Tibial artery (tissue), 4 donors: ENCODE results near the gene RBM14.
"Not testable (repeated sequence)": the region's sequence is repeated elsewhere in the genome, so short reads cannot be mapped to it uniquely, and the experiment has no call there.

ENCODE experiments used
- DNase-seq, 2 donors: peaks; one replicate each; pipeline ENCODE4 v3.0.0-alpha.2; 2019
- H3K27ac ChIP-seq, 2 donors: fragments of 200-600 bp; sonication (generic) in 1 of 2; 1 replicate in 1 of 2; 2 replicates in 1 of 2; pipeline ENCODE4 v1.5.1; 2018 to 2019; ENCODE audit warnings: mild to moderate bottlenecking in 1 of 2
- H3K27me3 ChIP-seq, 2 donors: fragments of 200-600 bp; sonication (generic) in 1 of 2; one replicate each; pipeline versions ENCODE4 v1.5.1 to v1.6.0; 2016 to 2019
- H3K36me3 ChIP-seq, 3 donors: fragments of 200-600 bp; sonication (generic) in 2 of 3; one replicate each; pipeline ENCODE4 v1.5.1; 2016 to 2019; ENCODE audit warnings: mild to moderate bottlenecking in 2 of 3
- H3K4me1 ChIP-seq, 4 donors: fragments of 200-600 bp; sonication (generic) in 2 of 4; 1 replicate in 3 of 4; 2 replicates in 1 of 4; pipeline ENCODE4 v1.5.1; 2016 to 2019
- H3K4me3 ChIP-seq, 2 donors: fragments of 200-600 bp; sonication (generic) in 1 of 2; 1 replicate in 1 of 2; 2 replicates in 1 of 2; pipeline ENCODE4 v1.5.1; 2018 to 2019; ENCODE audit warnings: mild to moderate bottlenecking in 2 of 2
- H3K9me3 ChIP-seq, 3 donors: fragments of 200-600 bp; sonication (generic) in 1 of 3; one replicate each; pipeline ENCODE4 v1.5.1; 2016 to 2019
- CTCF ChIP-seq, 2 experiments: fragments of 200-600 bp in 1 of 2; fragments of 450-650 bp in 1 of 2; IDR thresholded peaks; one replicate each; pipeline ENCODE4 v1.5.1; 2017 to 2019; ENCODE audit warnings: antibody characterized with exemption in 2 of 2, mild to moderate bottlenecking in 1 of 2, moderate library complexity in 1 of 2
- intact Hi-C: fragments of 100-400 bp; cut with DNase I; formaldehyde crosslinking; loops from one replicate; pipeline ENCODE4 v1.15.0; 2023; ENCODE audit warnings: low total_unique reads

Gene RBM14

GRCh38 chr11:66639066-66639813 lies 22.8 kb downstream of the RBM14 start:
- peak in 1 of 2 donors; percentile 29 for DNase-seq
- Histone ChIP-seq H3K4me3 (peak overlapping the region; percentile 80 to 82), H3K27ac (peak overlapping the region; percentile 91 to 93), H3K36me3 (peaks cover 13 to 32% (median 29%) of the 10 kb centered on the region in 3 donors), H3K4me1 (peaks cover 4 to 64% (median 56%) of the 10 kb centered on the region in 4 donors), H3K27me3 (no peaks in the 10 kb centered on the region), H3K9me3 (no peaks in the 10 kb centered on the region)
- TF ChIP-seq CTCF (IDR thresholded peaks at IDR 0.05), result no peak
- intact Hi-C loops, result loop anchor here (2.0 kb wide), 1 partner anchor 22 kb away; the partner anchor contains the start of gene RBM14

GRCh38 chr11:66639814-66640340 lies 23.4 kb downstream of the RBM14 start:
- peaks cover 4 to 70% (median 59%) of the 10 kb centered on the region in 4 donors for H3K4me1 ChIP-seq
- peak overlapping the region; percentile 2 to 93 for H3K27ac ChIP-seq
- intact Hi-C loops, result loop anchor here (2.0 kb wide), 1 partner anchor 23 kb away; the partner anchor contains the start of gene RBM14

GRCh38 chr11:66641834-66642233 lies 25.4 kb downstream of the RBM14 start:
- peaks cover 34 to 56% (median 52%) of the 10 kb centered on the region in 3 donors for H3K36me3 ChIP-seq
- DNase-seq, result no peak

More at GRCh38 chr11:66639814-66640340, 23.4 kb downstream of the RBM14 start:
- peak overlapping the region; percentile 80 to 82 for H3K4me3 ChIP-seq
- not testable (repeated sequence) for H3K27me3 ChIP-seq, H3K9me3 ChIP-seq, DNase-seq
- H3K36me3 ChIP-seq, result peaks cover 20 to 39% (median 35%) of the 10 kb centered on the region in 3 donors

GRCh38 chr11:66643745-66644437 lies 27.5 kb downstream of the RBM14 start:
- H3K4me3 ChIP-seq, result peak overlapping the region in 1 of 2 donors; percentile 80
- H3K27me3 ChIP-seq, result no peaks in the 10 kb centered on the region
- DNase-seq, result no peak
- no peak for TF ChIP-seq CTCF (IDR thresholded peaks at IDR 0.05)
- no peak overlapping the region for H3K27ac ChIP-seq
- H3K36me3 ChIP-seq, result peaks cover 49 to 75% (median 71%) of the 10 kb centered on the region in 3 donors
- H3K9me3 ChIP-seq, result no peaks in the 10 kb centered on the region
- H3K4me1 ChIP-seq, result peaks cover 0 to 86% (median 61%) of the 10 kb centered on the region in 4 donors
- intact Hi-C loops, result no loop called here

More at GRCh38 chr11:66641834-66642233, 25.4 kb downstream of the RBM14 start:
- no peaks in the 10 kb centered on the region for H3K27me3 ChIP-seq
- H3K27ac ChIP-seq, result peak overlapping the region; percentile 6 to 93
- peak overlapping the region; percentile 16 to 80 for H3K4me3 ChIP-seq
- peaks cover 4 to 90% (median 70%) of the 10 kb centered on the region in 4 donors for H3K4me1 ChIP-seq
- H3K9me3 ChIP-seq, result no peaks in the 10 kb centered on the region
- intact Hi-C loops, result no loop called here
- no peak for TF ChIP-seq CTCF (IDR thresholded peaks at IDR 0.05)

GRCh38 chr11:66646828-66647227 lies 30.4 kb downstream of the RBM14 start:
- no peaks in the 10 kb centered on the region for H3K9me3 ChIP-seq
- intact Hi-C loops, result no loop called here
- H3K36me3 ChIP-seq, result peaks cover 59 to 91% (median 74%) of the 10 kb centered on the region in 3 donors
- no peak for DNase-seq
- H3K4me1 ChIP-seq, result peaks cover 0 to 58% (median 39%) of the 10 kb centered on the region in 4 donors
- H3K27me3 ChIP-seq, result no peaks in the 10 kb centered on the region
- no peak overlapping the region for H3K4me3 ChIP-seq
- no peak overlapping the region for H3K27ac ChIP-seq
- no peak for TF ChIP-seq CTCF (IDR thresholded peaks at IDR 0.05)
